Fibroblast of skin of left quadriceps (primary cell): ENCODE measurements around the gene GNE.
"Not testable (repeated sequence)": the region's sequence is repeated elsewhere in the genome, so short reads cannot be mapped to it uniquely, and the experiment has no call there.

Experiments used
- DNase-seq, 2 experiments: peaks; one replicate each; pipeline ENCODE4 v3.0.0-alpha.2; 2013; ENCODE audit warnings: low read depth in 2 of 2

The GNE gene

DNA sequence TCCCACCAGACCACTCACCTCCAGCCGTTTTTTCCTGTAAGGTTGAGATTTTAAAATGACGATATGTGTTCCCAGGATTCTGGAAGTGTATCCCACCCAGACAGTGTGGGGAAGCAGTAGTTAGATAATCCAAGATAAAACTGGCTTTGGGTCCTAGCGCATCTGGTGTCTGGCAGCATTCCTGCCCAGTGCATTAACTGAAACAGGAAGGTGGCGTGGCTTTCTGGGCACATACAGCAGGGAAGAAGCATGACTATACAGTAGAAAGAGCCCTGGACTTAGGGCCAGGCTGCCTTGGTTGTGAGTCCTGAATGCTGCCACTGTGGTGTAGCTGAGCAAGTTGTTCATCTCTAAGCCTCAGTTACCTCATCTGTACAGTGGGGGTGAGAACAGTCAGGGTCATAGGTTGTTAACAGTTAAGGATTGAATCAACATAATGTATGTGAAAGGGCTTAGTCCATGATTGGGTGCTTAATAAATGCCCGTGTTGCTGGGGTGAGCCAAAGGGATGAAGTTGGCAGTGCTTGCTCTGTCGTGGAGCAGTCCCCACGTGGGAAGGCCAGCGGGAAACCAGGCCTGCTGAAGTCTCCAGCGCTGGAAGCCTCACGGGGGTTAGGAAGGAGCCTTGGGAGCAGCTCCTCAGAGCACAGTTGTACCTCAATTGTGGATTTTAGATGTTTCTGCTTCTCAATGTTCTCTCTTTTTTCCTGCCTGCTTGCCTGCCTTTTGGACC, 49.6 kb downstream of the GNE start:
- no peak for DNase-seq

DNA sequence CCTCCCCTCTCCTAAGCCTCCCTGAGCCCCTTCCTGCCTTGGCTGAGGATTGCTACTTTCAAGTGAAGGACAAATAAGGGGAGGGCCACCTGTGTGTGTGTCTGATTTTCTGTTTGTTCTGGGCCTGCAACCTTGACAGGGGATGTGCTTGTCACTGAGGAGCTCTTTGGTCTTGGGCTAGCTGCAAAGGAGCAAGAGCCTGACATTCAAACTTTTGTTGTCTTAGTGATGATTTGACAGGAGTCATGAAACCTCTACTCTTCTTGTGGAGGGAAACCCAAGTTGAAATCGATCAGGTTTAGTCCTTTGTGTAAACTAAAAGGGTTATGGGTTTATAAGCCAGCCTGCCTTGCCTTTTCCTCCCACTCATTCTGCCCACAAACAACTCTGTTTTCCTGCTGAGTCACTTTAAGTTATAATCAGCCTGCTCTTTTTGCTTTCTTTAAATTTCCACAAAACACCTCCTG, 50.7 kb downstream of the GNE start:
- no peak for DNase-seq

DNA sequence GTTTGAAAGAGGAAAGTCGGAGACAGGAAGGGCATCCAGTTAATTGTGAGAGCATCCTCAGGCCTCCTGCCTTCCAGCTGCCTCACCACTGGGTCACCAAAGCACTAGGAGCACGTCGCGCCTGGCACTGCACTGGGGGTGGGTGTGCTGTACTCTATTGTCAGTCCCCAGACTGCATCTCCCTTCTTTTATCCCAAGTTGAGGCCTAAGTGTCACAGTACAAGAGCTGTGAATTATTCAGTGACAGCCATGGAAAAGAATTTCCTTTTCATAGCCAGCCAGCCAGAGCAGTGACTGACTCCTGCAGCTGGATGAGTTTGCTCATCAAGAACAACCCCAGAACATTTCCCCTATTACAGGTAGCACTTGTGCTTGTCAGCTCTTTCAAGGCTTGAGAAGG, 51.2 kb downstream of the GNE start:
- DNase-seq, result no peak

DNA sequence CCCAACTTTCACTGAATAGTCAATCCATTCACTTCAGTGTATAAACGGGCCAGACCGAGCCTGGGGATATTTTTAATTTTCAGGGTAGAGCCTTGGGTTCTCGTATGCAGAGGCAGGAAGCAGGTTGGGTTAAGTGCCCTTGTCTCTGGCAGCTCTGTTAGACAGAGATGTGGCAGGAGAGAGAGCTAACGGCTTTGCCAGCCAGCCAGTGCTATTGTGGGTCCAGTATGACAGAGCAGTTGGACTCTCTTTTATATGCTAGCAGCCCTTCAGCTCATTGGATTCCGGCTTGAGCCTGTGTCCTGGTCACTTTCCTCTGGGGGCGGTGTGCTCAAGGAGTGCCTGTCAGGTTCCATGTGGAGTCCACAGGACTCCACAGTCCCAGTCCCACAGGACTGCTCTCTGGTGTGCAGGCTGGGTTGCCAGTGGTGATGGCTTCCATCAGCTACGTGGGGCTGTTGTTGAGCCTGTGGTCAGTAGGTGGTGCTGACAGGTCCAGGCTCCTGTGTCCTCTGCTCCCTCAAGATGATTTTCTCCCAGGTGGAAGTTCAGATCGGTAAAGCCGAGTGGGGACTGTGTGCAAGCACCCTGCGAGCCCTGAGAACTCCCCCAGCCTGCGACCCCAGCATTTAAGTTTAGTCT, 53.2 kb downstream of the GNE start:
- no peak for DNase-seq

DNA sequence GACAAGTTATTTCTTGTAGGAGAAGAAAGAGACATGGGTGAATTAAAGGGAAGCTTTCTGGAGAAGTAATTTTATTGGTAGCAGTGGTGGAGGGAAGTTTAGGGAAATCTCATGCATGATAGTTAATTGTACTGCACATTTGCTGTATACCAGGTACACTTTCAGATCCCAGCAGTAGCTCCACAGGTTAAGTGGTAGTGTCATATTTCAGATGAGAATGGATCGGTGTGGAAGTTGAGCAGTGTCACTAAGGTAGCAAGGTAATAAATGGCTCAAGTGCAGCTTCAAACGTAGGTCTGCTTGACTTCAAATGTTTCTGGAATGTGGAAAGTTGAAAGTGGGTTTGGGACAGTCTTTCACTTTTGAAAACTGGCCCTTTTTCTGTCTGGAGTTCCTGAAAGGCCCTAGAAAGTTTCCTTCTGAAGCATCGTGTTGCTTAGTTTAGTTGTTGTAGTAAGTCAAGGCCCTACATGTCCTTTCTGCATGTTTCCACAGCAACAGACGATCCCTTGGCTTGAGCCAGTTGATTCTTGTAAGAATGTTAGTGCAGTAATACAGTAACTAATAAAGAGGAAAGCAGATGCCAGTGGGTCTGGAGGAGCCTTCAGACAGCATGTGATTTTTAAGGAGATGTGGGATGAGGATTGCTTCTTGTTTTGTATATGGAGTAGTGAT, 63.8 kb downstream of the GNE start:
- DNase-seq, result no peak

DNA sequence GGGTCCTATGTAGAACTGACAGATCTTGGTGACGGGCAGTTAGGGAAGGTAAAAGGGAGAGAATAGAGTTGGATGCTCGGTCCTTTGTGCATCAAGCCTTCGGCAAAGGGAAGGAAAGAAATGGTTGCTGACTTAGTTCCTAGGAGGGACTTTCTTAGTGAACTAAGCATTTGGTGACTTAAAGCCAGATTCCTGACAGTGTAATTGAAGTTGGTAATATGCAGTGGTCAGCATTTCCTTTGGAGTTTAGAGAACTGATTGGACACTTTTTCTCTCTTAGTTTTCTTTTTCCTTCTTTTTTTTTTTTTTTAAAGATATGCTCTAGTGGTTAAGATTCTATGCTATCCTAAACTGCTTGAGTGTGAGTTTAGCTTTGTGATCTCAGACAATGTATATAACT, 65.2 kb downstream of the GNE start:
- DNase-seq, result no peak

DNA sequence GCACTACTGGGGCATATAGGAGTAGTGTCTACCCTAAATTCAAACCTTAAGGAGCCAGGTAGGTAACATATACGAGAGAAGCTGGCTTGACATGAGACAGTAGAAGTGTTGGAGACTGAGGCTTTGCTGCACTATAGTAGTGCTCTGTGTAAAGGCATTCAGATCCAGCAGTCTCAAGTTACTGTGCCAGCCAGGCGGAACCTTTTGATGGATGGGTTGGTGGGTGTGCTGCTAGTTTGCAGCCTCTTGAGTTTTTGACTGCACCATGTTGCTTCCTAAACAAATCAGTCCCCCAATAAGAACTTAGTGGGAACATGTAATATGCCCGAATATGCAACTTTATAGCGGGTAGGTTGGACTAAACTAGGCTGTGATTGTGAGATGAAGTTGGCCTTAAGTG, 66.1 kb downstream of the GNE start:
- no peak for DNase-seq

DNA sequence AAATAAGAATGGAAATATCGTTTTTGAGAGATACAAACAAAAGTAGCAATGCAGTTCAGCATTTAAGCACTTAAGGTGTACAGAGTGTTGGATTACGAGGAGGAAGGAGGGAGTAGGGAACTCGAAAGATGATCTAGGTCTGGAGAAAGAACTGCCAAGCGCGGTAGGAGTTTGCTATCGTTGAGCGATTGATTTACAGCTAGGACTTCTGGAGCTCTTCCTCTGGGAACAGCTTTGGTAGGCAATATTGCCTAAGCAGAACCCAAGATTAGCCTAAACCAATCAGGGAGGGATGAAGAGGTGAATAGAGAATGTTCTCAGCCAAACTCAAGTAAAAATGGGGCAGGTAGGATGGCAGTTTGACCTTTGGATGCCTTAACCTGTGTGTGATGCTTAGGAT, 66.6 kb downstream of the GNE start:
- no peak for DNase-seq

DNA sequence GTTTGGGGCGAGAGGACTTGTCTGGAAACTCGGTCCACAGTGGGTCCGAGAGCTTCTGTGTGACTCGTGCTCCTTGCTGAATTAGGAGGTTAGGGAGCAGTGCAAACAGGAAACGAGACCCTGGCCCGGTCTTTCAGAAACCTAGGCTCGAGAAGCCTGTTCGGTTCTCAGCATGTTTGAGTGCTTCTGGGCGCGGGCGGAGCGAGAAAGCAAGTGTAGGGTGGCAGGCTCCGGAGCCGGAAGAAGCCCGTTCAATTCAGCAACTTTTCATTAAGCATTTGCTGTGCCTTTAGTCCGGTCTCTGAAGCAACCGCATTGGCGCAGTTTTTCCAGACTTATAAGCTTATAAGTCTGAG, 67.0 kb downstream of the GNE start:
- no peak for DNase-seq

DNA sequence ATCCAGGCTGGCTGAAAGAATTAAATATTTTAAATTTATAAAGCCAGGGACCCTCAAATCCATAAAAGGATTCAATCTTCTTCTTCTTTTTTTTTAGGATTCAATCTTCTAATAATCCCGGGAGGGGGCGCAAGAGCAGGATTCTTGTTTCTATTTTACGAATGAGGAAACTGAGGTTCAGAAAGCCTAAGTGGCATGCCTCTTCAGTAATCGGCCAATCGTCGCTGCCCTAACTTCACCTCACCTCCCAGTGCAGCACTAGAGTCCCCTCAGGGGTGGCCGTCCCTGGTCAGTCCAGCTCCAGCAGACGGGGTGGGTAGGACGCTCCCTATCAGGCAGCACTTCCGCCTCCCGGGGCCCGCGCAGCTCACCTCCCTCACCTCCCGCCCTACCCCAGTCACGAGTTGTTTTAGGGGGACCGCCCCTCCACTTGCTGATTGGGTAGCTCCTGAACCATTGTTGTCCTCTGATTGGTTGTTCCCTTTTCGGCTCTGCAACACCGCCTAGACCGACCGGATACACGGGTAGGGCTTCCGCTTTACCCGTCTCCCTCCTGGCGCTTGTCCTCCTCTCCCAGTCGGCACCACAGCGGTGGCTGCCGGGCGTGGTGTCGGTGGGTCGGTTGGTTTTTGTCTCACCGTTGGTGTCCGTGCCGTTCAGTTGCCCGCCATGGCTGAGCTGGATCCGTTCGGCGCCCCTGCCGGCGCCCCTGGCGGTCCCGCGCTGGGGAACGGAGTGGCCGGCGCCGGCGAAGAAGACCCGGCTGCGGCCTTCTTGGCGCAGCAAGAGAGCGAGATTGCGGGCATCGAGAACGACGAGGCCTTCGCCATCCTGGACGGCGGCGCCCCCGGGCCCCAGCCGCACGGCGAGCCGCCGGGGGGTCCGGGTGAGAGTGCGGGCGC, 67.6 kb downstream of the GNE start, which contains the start of gene CLTA:
Gene CLTA (plus strand): TSS at position 534 of the 902 bp plus-strand sequence. CDS start 136 bp downstream, at position 670.
- peak; percentile 97 for DNase-seq

DNA sequence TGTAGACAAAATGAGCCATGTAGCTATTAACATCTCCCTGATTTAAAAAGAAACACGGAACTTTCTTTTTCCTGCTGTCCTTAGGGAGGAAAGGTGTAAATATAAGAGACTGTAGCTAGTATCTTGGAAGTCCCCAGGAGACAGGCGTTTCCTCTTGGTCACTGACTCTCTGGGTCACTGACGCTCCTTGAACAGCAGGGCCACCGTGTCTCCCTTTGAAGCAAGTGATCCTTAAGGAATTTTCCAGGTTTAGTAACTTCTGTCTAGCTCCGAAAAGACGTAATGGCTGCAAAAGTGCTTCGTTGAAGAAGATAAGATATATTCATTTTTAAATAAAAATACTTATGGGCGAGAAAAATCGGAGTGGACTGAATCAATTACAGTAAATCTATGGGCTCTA, 68.3 kb downstream of the GNE start:
- DNase-seq, result no peak

DNA sequence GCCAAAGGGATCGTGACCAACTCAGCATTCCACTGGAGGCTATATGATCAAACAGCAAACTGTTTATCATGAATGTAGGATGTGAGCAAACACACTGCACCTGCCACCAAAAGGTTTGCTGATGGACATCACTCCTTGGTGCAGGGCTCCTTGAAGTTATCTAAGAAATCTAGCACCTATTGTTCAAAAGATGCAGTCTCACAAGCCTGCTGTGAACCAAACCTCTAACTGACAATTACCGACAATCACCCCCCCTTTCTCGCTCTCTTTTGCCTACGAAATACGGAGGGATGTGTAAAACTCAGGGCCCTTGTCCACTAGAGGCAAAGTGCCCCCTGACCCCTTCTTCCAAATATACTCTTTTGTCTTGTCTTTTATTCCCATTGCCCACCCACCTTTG, 70.0 kb downstream of the GNE start:
- DNase-seq, result no peak

DNA sequence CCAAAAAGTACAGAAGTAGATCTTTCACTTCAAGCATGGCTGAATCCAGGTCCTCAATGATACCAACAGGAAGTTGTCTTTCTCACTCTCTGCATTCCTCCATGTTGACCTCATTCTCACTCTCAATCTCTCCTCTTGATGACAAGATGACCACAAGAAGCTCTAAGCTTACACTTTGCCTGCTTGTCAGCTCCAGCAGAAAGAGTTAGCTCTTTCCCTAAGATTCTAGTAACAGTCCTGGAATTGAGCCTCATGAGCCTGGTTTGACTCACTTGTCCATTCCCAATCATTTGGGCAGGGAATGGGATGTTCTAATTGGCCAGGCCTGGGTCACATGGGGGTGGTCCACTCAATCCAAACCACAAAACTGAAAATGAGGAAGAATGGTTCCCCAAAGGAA, 70.8 kb downstream of the GNE start:
- DNase-seq, result peak; percentile 81 to 83

DNA sequence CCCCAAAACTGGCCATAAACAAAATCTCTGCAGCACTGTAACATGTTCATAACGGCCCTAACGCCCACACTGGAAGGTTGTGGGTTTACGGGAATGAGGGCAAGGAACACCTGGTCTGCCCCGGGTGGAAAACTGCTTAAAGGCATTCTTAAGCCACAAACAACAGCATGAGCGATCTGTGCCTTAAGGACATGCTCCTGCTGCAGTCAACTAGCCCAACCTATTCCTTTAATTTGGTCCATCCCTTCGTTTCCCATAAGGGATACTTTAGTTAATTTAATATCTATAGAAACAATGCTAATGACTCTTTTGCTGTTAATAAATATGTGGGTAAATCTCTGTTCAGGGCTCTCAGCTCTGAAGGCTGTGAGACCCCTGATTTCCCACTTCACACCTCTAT, 78.0 kb downstream of the GNE start:
- not testable (repeated sequence) for DNase-seq

DNA sequence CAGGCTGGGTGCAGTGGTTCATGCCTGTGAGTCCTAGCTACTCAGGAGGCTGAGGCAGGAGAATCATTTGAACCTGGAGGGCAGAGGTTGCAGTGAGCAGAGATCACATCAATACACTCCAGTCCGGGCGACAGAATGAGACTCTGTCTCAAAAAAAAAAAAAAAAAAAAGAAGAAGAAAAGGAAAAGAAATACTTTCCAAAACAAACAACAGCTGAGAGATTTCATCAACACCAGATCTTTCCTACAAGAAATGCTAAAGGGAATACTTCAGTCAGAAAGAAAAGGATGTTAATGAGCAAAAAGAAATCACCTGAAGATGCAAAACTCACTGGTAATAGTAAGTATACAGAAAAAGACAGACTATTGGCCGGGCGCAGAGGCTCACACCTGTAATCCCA, 80.7 kb downstream of the GNE start:
- no peak for DNase-seq

DNA sequence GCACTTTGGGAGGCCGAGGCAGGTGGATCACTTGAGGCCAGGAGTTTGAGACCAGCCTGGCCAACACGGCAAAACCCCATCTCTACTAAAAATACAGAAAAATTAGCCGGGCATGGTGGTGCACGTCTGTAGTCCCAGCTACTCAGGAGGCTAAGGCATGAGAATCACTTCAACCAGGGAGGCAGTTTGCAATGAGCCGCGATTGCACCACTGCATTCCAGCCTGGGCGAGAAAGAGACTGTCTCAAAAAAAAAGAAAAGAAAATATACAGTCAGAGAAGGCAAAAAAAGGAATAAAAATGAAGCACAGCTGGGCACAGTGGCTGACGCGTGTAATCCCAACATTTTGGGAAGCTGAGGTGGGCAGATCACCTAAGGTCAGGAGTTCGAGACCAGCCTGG, 81.8 kb downstream of the GNE start:
- not testable (repeated sequence) for DNase-seq

DNA sequence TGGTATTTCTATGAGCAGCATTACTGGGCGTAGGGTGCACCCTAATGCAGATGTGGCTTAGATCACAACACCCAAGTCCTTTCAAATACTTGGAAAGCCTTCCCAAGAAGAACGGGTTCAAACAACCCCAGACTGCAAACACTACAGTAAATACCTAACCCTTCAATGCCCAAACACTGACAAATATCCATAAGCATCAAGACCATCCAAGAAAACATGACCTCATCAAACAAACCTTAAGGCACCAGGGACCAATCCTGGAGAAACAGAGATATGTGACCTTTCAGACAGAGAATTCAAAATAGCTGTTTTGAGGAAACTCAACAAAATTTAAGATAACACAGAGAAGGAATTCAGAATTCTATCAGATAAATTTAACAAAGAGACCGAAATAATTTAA, 83.0 kb downstream of the GNE start:
- DNase-seq, result not testable (repeated sequence)

DNA sequence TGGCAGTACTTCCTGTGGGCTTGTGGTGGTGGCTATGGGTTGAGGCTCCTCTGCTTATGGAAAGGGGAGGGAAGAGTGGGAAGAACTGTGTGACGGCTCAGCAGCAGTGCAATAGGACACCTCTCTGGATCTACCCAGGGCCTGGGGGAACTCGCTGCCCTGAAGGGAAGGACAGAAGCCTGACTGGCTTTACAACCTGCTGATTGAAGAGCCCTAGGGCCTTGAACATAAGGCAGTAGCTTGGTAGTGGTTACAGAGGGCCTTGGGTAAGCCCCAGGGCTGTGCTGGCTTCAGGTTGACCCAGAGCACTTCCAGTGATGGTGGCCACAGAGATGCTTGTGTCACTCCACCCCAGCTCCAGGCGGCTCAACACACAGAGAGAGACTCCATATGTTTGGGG, 83.5 kb downstream of the GNE start:
- no peak for DNase-seq

DNA sequence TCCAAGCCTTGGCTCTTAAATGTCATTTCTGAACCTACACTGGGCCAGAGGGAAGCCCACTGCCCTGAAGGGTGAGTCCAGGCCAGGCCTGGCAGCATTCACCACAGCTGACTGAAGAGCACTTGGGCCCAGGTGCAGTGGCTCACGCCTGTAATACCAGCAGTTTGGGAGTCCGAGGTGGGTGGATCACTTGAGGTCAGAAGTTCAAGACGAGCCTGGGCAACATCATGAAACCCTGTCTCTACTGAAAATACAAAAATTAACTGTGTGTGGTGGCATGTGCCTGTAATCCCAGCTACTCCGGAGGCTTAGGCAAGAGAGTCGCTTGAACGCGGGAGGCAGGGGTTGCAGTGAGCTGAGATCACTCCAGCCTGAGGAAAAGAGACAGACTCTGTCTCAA, 84.0 kb downstream of the GNE start:
- no peak for DNase-seq

DNA sequence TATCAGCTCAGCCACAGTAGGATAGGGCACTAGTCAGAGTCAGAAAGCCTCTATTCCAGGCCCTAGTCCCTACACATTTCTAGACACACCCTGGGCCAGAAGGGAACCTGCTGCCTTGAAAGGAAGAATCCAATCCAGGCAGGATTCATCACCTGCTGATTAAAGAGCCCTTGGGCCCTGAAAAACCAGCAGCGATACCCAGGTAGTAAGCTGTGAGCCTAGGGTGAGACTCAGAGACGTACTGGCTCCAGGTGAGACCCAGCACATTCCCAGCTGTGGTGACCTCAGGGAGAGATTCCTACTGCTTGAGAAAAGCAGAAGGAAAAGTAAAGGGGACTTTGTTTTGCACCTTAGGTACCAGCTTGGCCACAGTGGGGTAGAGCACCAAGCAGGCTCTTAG, 84.4 kb downstream of the GNE start:
- DNase-seq, result no peak

DNA sequence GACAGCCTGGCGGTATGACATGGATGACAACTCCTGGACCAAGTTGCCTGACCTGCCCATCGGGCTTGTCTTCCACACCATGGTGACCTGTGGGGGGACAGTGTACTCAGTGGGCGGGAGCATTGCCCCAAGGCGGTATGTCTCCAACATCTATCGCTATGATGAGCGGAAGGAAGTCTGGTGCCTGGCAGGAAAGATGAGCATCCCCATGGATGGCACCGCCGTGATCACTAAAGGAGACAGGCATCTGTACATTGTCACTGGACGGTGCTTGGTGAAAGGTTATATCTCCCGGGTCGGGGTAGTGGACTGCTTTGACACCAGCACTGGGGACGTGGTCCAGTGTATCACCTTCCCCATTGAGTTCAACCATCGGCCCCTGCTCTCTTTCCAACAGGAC, 87.7 kb downstream of the GNE start:
- DNase-seq, result no peak

DNA sequence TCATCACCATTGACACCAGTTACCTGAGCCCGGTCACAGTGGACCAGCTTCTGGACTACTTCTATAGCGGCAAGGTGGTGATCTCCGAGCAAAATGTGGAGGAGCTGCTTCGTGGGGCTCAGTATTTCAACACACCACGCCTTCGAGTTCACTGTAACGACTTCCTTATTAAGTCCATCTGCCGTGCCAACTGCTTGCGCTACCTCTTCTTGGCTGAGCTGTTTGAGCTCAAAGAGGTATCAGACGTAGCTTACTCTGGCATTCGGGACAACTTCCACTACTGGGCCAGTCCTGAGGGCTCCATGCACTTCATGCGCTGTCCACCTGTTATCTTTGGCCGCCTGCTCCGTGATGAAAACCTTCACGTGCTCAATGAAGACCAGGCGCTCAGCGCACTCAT, 88.5 kb downstream of the GNE start:
- DNase-seq, result no peak
